ENCODE measurements around the gene KRTAP10-4. TPM values are rescaled to one million over a fixed set of nuclear protein-coding genes. Genes with fewer than 3 reads are reported as not detected.

KRTAP10-4 gene
- total and polyA plus RNA-seq, 4 donors: not detected

DNA sequence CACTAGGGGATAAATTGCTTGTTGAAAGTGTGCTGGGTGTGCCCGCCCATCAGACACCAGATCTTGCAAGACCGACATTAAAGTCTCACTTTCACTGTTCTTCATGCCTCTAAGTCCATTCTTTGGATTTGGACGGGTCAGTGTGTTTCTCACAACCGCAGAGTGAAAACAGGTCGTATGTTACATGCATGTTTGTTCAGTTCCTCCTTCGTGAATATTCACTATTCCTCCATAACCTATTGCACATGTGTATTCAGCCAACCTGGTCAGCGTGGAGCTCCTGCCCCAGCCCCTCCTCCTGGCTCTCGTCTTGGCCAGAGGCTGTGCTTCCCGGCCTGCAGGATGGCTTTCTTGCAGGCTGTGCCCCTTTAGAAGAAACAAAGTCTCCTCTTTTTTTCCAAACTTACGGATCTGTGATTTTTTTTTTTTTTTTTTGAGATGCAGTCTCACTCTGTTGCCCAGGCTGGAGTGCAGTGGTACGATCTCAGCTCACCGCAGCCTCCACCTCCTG lies 20.9 kb downstream of the KRTAP10-4 start:
- H3K27ac ChIP-seq (ENCODE audit: low read depth in 1 of 2, low read length in 2 of 2): no peak overlapping the region
- H3K9ac ChIP-seq (ENCODE audit: low read depth in 1 of 2, low read length in 2 of 2): no peak overlapping the region
- no peaks in the 10 kb centered on the region for H3K27me3 ChIP-seq (ENCODE audit: control insufficient read depth in 4 of 4, insufficient read depth in 4 of 4, low read length in 3 of 4)
- TF ChIP-seq, protein P1, sequence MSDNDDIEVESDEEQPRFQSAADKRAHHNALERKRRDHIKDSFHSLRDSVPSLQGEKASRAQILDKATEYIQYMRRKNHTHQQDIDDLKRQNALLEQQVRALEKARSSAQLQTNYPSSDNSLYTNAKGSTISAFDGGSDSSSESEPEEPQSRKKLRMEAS (IDR thresholded peaks at IDR 0.05): no peak
- TF ChIP-seq, protein P2, sequence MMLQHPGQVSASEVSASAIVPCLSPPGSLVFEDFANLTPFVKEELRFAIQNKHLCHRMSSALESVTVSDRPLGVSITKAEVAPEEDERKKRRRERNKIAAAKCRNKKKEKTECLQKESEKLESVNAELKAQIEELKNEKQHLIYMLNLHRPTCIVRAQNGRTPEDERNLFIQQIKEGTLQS (IDR thresholded peaks at IDR 0.05): no peak
- TF ChIP-seq FOXA1 (IDR thresholded peaks at IDR 0.05): no peak
- TF ChIP-seq RAD21 (IDR thresholded peaks at IDR 0.05): no peak
- TF ChIP-seq HNF4A (conservative IDR thresholded peaks at IDR 0.05): no peak
- TF ChIP-seq EGR1 (IDR thresholded peaks at IDR 0.05; ENCODE audit: low read depth in 2 of 2): no peak
- TF ChIP-seq TAF1 (conservative IDR thresholded peaks at IDR 0.05): no peak
- TF ChIP-seq HNF4G (IDR thresholded peaks at IDR 0.05): no peak
- TF ChIP-seq FOXA2 (IDR thresholded peaks at IDR 0.05): no peak
- TF ChIP-seq JUND (IDR thresholded peaks at IDR 0.05): no peak
- no peak for TF ChIP-seq NR2F2 (IDR thresholded peaks at IDR 0.05)
- no peak for TF ChIP-seq RXRA (IDR thresholded peaks at IDR 0.05)
- TF ChIP-seq YY1 (IDR thresholded peaks at IDR 0.05): no peak
- TF ChIP-seq GABPA (IDR thresholded peaks at IDR 0.05 in 1 of 2, conservative IDR thresholded peaks at IDR 0.05 in 1 of 2): no peak
- TF ChIP-seq, protein P3, sequence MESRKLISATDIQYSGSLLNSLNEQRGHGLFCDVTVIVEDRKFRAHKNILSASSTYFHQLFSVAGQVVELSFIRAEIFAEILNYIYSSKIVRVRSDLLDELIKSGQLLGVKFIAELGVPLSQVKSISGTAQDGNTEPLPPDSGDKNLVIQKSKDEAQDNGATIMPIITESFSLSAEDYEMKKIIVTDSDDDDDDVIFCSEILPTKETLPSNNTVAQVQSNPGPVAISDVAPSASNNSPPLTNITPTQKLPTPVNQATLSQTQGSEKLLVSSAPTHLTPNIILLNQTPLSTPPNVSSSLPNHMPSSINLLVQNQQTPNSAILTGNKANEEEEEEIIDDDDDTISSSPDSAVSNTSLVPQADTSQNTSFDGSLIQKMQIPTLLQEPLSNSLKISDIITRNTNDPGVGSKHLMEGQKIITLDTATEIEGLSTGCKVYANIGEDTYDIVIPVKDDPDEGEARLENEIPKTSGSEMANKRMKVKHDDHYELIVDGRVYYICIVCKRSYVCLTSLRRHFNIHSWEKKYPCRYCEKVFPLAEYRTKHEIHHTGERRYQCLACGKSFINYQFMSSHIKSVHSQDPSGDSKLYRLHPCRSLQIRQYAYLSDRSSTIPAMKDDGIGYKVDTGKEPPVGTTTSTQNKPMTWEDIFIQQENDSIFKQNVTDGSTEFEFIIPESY (IDR thresholded peaks at IDR 0.05): no peak
- TF ChIP-seq, protein P4, sequence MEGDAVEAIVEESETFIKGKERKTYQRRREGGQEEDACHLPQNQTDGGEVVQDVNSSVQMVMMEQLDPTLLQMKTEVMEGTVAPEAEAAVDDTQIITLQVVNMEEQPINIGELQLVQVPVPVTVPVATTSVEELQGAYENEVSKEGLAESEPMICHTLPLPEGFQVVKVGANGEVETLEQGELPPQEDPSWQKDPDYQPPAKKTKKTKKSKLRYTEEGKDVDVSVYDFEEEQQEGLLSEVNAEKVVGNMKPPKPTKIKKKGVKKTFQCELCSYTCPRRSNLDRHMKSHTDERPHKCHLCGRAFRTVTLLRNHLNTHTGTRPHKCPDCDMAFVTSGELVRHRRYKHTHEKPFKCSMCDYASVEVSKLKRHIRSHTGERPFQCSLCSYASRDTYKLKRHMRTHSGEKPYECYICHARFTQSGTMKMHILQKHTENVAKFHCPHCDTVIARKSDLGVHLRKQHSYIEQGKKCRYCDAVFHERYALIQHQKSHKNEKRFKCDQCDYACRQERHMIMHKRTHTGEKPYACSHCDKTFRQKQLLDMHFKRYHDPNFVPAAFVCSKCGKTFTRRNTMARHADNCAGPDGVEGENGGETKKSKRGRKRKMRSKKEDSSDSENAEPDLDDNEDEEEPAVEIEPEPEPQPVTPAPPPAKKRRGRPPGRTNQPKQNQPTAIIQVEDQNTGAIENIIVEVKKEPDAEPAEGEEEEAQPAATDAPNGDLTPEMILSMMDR (IDR thresholded peaks at IDR 0.05; ENCODE audit: low read depth, low read length, missing input control): no peak
- TF ChIP-seq, protein P5, sequence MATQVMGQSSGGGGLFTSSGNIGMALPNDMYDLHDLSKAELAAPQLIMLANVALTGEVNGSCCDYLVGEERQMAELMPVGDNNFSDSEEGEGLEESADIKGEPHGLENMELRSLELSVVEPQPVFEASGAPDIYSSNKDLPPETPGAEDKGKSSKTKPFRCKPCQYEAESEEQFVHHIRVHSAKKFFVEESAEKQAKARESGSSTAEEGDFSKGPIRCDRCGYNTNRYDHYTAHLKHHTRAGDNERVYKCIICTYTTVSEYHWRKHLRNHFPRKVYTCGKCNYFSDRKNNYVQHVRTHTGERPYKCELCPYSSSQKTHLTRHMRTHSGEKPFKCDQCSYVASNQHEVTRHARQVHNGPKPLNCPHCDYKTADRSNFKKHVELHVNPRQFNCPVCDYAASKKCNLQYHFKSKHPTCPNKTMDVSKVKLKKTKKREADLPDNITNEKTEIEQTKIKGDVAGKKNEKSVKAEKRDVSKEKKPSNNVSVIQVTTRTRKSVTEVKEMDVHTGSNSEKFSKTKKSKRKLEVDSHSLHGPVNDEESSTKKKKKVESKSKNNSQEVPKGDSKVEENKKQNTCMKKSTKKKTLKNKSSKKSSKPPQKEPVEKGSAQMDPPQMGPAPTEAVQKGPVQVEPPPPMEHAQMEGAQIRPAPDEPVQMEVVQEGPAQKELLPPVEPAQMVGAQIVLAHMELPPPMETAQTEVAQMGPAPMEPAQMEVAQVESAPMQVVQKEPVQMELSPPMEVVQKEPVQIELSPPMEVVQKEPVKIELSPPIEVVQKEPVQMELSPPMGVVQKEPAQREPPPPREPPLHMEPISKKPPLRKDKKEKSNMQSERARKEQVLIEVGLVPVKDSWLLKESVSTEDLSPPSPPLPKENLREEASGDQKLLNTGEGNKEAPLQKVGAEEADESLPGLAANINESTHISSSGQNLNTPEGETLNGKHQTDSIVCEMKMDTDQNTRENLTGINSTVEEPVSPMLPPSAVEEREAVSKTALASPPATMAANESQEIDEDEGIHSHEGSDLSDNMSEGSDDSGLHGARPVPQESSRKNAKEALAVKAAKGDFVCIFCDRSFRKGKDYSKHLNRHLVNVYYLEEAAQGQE (IDR thresholded peaks at IDR 0.05): no peak
- no peaks in the 10 kb centered on the region for H3K9me3 ChIP-seq (ENCODE audit: control insufficient read depth in 4 of 4, low read length in 3 of 4)
- DNase-seq (ENCODE audit: low spot score): no peak
- peaks cover 1 to 27% (median 16%) of the 10 kb centered on the region in 4 donors for H3K4me1 ChIP-seq (ENCODE audit: control insufficient read depth in 4 of 4, insufficient read depth in 4 of 4, low read length in 3 of 4)
- 81% methylated on average over 12 of the region's 12 CpGs for WGBS
- H3K36me3 ChIP-seq (ENCODE audit: control insufficient read depth in 4 of 4, insufficient read depth in 3 of 4, low read depth in 1 of 4, low read length in 3 of 4): no peaks in the 10 kb centered on the region
- H3K4me3 ChIP-seq (ENCODE audit: low read depth in 1 of 3, low read length in 3 of 3): no peak overlapping the region
